ENCODE results near the gene NRN1L.
"Not testable (repeated sequence)": the region's sequence is repeated elsewhere in the genome, so short reads cannot be mapped to it uniquely, and the experiment has no call there.

NRN1L gene

DNA sequence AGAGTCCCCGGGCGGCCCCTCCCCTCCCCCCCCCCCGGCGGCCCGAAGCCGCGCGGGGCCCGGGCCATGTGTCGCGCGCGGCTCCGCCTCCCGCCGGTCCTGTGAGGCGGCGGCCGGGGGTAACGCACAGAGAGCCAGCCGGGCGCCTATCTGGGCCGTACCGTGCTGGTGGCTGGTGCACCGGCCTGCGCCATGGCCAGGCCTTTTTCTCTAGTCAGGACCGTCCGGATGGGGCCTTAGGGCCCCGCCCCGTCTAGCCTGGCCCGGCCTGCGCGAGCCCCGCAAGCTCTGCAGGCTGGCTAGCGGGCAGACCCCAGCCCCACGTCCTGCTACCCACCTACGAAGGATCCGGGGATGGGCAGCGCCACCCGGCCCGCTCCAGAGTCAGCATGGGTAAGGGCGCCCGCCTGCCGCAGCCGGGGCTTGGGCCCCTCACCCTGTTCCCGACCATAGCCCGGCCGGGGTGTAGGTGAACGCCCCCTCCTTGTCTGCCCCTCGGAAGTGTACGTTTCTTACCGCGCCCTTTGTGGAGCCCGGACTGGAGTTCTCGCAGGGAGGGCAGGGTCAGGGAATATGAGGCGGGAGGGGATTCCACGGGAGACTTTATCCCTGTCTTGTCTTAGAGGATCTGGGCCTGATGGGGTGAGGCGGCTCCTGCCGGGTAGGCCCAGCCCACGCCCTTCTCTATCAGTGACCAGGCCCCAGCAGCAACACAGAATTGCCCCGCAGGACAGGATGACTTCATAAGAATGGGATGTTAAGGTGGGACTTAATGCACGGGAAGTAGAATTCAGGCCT is 37.4 kb upstream of the NRN1L start, which contains the start of gene CENPT:
Gene CENPT, minus strand, starts transcription at position 630 of the 798 bp plus-strand sequence. CDS start 13,834 bp downstream, outside the sequence.
- DNase-seq (ENCODE audit: low spot score in 2 of 2) = no peak
- no peaks in the 10 kb centered on the region for H3K9me3 Mint-ChIP-seq
- ATAC-seq (replicated peaks; ENCODE audit: extremely low read depth, poor library complexity, severe bottlenecking) = peak; percentile 53
- H3K4me3 Mint-ChIP-seq = peak within 1 kb of the TSS; percentile 82
- H3K4me1 Mint-ChIP-seq = peaks cover 36% of the 10 kb centered on the region
- H3K27me3 Mint-ChIP-seq = no peaks in the 10 kb centered on the region
- H3K27ac Mint-ChIP-seq (ENCODE audit: low read depth) = peak within 1 kb of the TSS; percentile 80
- H3K36me3 Mint-ChIP-seq (ENCODE audit: insufficient read depth) = peaks cover 9% of the 10 kb centered on the region

GRCh38 chr16:67848118-67848517 is 36.6 kb upstream of the NRN1L start:
- ATAC-seq (replicated peaks; ENCODE audit: extremely low read depth, poor library complexity, severe bottlenecking) (no peak), DNase-seq (ENCODE audit: low spot score in 2 of 2) (no peak)
- Mint-ChIP-seq H3K4me1 (peaks cover 31% of the 10 kb centered on the region), H3K36me3 (ENCODE audit: insufficient read depth) (peaks cover 3% of the 10 kb centered on the region), H3K9me3 (no peaks in the 10 kb centered on the region), H3K27me3 (no peaks in the 10 kb centered on the region), H3K4me3 (peak overlapping the region; percentile 82), H3K27ac (ENCODE audit: low read depth) (no peak overlapping the region)

DNA sequence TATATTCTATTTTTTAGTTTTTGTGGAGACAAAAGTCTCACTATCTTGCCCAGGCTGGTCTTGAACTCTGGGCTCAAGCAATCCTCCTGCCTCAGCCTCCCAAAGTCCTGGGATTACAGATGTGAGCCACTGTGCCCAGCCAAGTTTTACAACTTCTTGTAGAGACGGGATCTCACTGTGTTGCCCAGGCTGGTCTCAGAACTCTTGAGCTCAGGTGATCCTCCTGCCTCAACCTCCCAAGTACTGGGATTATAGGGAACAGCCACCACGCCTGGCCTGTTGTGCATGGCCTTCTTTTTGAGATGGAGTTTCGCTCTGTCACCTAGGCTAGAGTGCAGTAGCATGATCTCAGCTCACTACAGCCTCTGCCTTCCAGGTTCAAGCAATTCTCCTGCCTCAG is 31.0 kb upstream of the NRN1L start:
- H3K4me1 Mint-ChIP-seq = peaks cover 28% of the 10 kb centered on the region

DNA sequence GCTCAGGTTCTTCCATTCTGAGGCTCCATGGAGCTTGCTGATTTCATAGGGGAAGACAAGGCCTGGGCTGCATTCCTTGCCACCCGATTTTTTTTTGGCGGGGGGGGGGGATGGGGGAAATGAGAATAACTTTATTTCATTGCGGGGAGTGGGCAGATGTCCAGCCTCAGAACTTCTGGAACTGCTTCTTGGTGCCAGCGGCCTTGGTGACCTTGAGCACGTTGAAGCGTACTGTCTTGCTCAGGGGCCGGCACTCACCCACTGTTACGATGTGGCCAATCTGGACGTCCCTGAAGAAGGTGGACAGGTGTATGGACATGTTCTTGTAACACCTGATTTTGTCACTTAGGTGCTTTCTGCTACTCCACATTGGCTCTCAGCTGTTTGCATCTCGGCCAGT is 28.9 kb upstream of the NRN1L start:
- H3K4me1 Mint-ChIP-seq = peaks cover 33% of the 10 kb centered on the region
- H3K27ac Mint-ChIP-seq (ENCODE audit: low read depth) = no peak overlapping the region
- ATAC-seq (replicated peaks; ENCODE audit: extremely low read depth, poor library complexity, severe bottlenecking) = no peak
- H3K4me3 Mint-ChIP-seq = no peak overlapping the region
- no peak for DNase-seq (ENCODE audit: low spot score in 2 of 2)
- peaks cover 3% of the 10 kb centered on the region for H3K36me3 Mint-ChIP-seq (ENCODE audit: insufficient read depth)
- H3K9me3 Mint-ChIP-seq = no peaks in the 10 kb centered on the region
- no peaks in the 10 kb centered on the region for H3K27me3 Mint-ChIP-seq

More for the DNA sequence above, 31.0 kb upstream of the NRN1L start:
- Mint-ChIP-seq H3K36me3 (ENCODE audit: insufficient read depth) (peaks cover 3% of the 10 kb centered on the region), H3K9me3 (no peaks in the 10 kb centered on the region), H3K27me3 (no peaks in the 10 kb centered on the region), H3K4me3 (no peak overlapping the region), H3K27ac (ENCODE audit: low read depth) (no peak overlapping the region)
- no peak for ATAC-seq (replicated peaks; ENCODE audit: extremely low read depth, poor library complexity, severe bottlenecking)
- DNase-seq (ENCODE audit: low spot score in 2 of 2) = no peak

GRCh38 chr16:67856927-67857546 is 27.6 kb upstream of the NRN1L start:
- Mint-ChIP-seq H3K27me3 (no peaks in the 10 kb centered on the region), H3K4me1 (peaks cover 33% of the 10 kb centered on the region), H3K36me3 (ENCODE audit: insufficient read depth) (peaks cover 8% of the 10 kb centered on the region), H3K4me3 (no peak overlapping the region), H3K9me3 (no peaks in the 10 kb centered on the region), H3K27ac (ENCODE audit: low read depth) (peak overlapping the region; percentile 66)
- DNase-seq (ENCODE audit: low spot score in 2 of 2) (no peak), ATAC-seq (replicated peaks; ENCODE audit: extremely low read depth, poor library complexity, severe bottlenecking) (no peak)

DNA sequence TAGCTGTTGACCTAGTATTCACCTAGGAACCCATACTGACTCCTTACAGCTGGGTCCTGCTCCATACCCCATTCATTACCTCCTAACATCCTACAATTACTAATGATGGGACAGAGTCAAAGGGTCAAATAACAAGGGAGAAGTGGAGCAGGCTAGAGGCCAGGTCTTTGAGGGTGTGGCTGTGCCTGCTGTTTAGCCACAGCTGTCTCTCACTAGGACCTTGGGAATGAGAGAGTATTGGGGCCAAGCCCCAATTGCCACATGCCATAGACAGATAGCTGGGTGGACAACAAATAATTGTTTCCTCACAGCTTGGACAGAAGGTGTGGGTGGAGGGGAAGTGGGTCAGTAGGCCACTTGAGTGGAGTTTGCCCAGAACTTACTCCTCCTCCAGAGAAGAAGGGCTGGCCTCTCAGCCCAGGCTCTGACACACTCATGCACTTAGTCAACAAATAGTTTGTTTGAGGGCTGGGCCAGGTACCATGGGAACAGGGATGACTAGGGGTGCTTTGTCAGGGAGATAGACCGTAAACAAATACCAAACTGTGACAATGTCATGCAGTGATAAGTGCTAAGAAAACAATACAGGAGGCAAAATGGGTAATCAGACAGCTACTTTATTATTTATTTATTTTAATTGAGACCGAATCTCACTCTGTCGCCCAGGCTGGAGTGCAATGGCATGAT is 27.0 kb upstream of the NRN1L start:
- Mint-ChIP-seq H3K4me1 (peaks cover 33% of the 10 kb centered on the region), H3K27me3 (no peaks in the 10 kb centered on the region), H3K36me3 (ENCODE audit: insufficient read depth) (peaks cover 8% of the 10 kb centered on the region), H3K27ac (ENCODE audit: low read depth) (peak overlapping the region; percentile 66), H3K9me3 (no peaks in the 10 kb centered on the region), H3K4me3 (no peak overlapping the region)
- DNase-seq (ENCODE audit: low spot score in 2 of 2) (peak in 1 of 2 donors; percentile 20), ATAC-seq (replicated peaks; ENCODE audit: extremely low read depth, poor library complexity, severe bottlenecking) (peak; percentile 83)

DNA sequence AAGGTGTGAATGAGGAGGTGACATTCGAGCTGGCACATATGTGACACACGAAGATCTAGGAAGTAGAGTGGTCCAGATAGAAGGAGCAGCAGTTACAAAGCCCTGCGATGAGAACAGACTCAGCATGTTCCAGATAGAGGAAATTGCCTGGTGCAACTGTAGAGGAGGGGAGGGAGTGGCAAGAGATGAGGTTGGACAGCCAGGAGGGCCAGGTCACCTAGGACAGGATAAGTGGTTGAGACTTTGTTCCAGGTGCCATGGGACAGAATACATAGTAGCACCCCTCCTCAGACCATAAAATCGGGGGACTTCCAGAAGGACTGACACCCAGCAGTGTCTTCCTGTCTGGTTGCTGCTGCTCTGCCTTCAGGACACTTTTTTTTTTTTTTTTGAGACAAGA is 26.2 kb upstream of the NRN1L start:
- Mint-ChIP-seq H3K9me3 (no peaks in the 10 kb centered on the region), H3K4me3 (no peak overlapping the region), H3K4me1 (peaks cover 33% of the 10 kb centered on the region), H3K36me3 (ENCODE audit: insufficient read depth) (peaks cover 8% of the 10 kb centered on the region), H3K27me3 (no peaks in the 10 kb centered on the region), H3K27ac (ENCODE audit: low read depth) (peak overlapping the region; percentile 66)
- peak; percentile 45 for ATAC-seq (replicated peaks; ENCODE audit: extremely low read depth, poor library complexity, severe bottlenecking)
- DNase-seq (ENCODE audit: low spot score in 2 of 2) = no peak

GRCh38 chr16:67860589-67861398 is 23.9 kb upstream of the NRN1L start:
- H3K9me3 Mint-ChIP-seq = no peaks in the 10 kb centered on the region
- no peak for ATAC-seq (replicated peaks; ENCODE audit: extremely low read depth, poor library complexity, severe bottlenecking)
- H3K27me3 Mint-ChIP-seq = no peaks in the 10 kb centered on the region
- no peak overlapping the region for H3K4me3 Mint-ChIP-seq
- H3K4me1 Mint-ChIP-seq = peaks cover 26% of the 10 kb centered on the region
- no peak for DNase-seq (ENCODE audit: low spot score in 2 of 2)
- H3K36me3 Mint-ChIP-seq (ENCODE audit: insufficient read depth) = peaks cover 8% of the 10 kb centered on the region
- H3K27ac Mint-ChIP-seq (ENCODE audit: low read depth) = peak overlapping the region; percentile 50

- ATAC-seq (replicated peaks; ENCODE audit: extremely low read depth, poor library complexity, severe bottlenecking) = no peak
- peaks cover 23% of the 10 kb centered on the region for H3K4me1 Mint-ChIP-seq
Measured at GRCh38 chr16:67861877-67862276, 22.8 kb upstream of the NRN1L start.

GRCh38 chr16:67862623-67863583 is 21.8 kb upstream of the NRN1L start:
- peaks cover 18% of the 10 kb centered on the region for H3K36me3 Mint-ChIP-seq (ENCODE audit: insufficient read depth)
- no peaks in the 10 kb centered on the region for H3K9me3 Mint-ChIP-seq
- DNase-seq (ENCODE audit: low spot score in 2 of 2) (no peak), ATAC-seq (replicated peaks; ENCODE audit: extremely low read depth, poor library complexity, severe bottlenecking) (no peak)
- no peak overlapping the region for H3K4me3 Mint-ChIP-seq
- no peak overlapping the region for H3K27ac Mint-ChIP-seq (ENCODE audit: low read depth)
- peaks cover 13% of the 10 kb centered on the region for H3K4me1 Mint-ChIP-seq
- no peaks in the 10 kb centered on the region for H3K27me3 Mint-ChIP-seq

More at GRCh38 chr16:67861877-67862276, 22.8 kb upstream of the NRN1L start:
- H3K4me3 Mint-ChIP-seq = no peak overlapping the region
- peak overlapping the region; percentile 50 for H3K27ac Mint-ChIP-seq (ENCODE audit: low read depth)
- no peak for DNase-seq (ENCODE audit: low spot score in 2 of 2)
- peaks cover 16% of the 10 kb centered on the region for H3K36me3 Mint-ChIP-seq (ENCODE audit: insufficient read depth)
- no peaks in the 10 kb centered on the region for H3K27me3 Mint-ChIP-seq
- H3K9me3 Mint-ChIP-seq = no peaks in the 10 kb centered on the region

GRCh38 chr16:67864044-67864443 is 20.6 kb upstream of the NRN1L start:
- H3K4me3 Mint-ChIP-seq; ATAC-seq (replicated peaks; ENCODE audit: extremely low read depth, poor library complexity, severe bottlenecking); H3K4me1 Mint-ChIP-seq; H3K27me3 Mint-ChIP-seq; DNase-seq (ENCODE audit: low spot score in 2 of 2); H3K9me3 Mint-ChIP-seq: not testable (repeated sequence)
- H3K27ac Mint-ChIP-seq (ENCODE audit: low read depth) = peak overlapping the region; percentile 19
- peaks cover 15% of the 10 kb centered on the region for H3K36me3 Mint-ChIP-seq (ENCODE audit: insufficient read depth)
